Hepatic stellate cell (primary cell): ENCODE data around the gene ATL3.
"Not testable (repeated sequence)": the region's sequence is repeated elsewhere in the genome, so short reads cannot be mapped to it uniquely, and the experiment has no call there.

Source experiments
- DNase-seq: peaks from one replicate; pipeline ENCODE4 v3.0.0; 2011; ENCODE audit warnings: low spot score

The ATL3 gene

GRCh38 chr11:63619967-63620366 is 51.2 kb downstream of the ATL3 start:
- no peak for DNase-seq

GRCh38 chr11:63617686-63618085 is 53.5 kb downstream of the ATL3 start:
- DNase-seq: not testable (repeated sequence)

GRCh38 chr11:63616953-63617352 is 54.2 kb downstream of the ATL3 start:
- DNase-seq: no peak

- peak; percentile 51 for DNase-seq
Observed at GRCh38 chr11:63614136-63614671, 57.0 kb downstream of the ATL3 start, which contains the start of gene PLAAT3. TSS of gene PLAAT3 (minus strand) at chr11:63614433. CDS start at chr11:63614014, 419 bp downstream.

GRCh38 chr11:63613517-63614135 is 57.5 kb downstream of the ATL3 start:
- peak; percentile 27 for DNase-seq

- no peak for DNase-seq
Observed at GRCh38 chr11:63612181-63612580, 59.0 kb downstream of the ATL3 start.

- DNase-seq: no peak
Observed at GRCh38 chr11:63611395-63611747, 59.8 kb downstream of the ATL3 start.

- no peak for DNase-seq
Observed at GRCh38 chr11:63610604-63611394, 60.4 kb downstream of the ATL3 start.

- no peak for DNase-seq
Observed at GRCh38 chr11:63609971-63610580, 61.1 kb downstream of the ATL3 start.

GRCh38 chr11:63609536-63609935 is 61.6 kb downstream of the ATL3 start:
- no peak for DNase-seq

GRCh38 chr11:63608353-63609345 is 62.5 kb downstream of the ATL3 start:
- DNase-seq: peak; percentile 46

- no peak for DNase-seq
Observed at GRCh38 chr11:63603180-63603518, 68.0 kb downstream of the ATL3 start.

GRCh38 chr11:63602290-63603179 is 68.6 kb downstream of the ATL3 start:
- DNase-seq: peak; percentile 66

GRCh38 chr11:63599211-63600122 is 71.7 kb downstream of the ATL3 start:
- DNase-seq: peak; percentile 98

- no peak for DNase-seq
Observed at GRCh38 chr11:63598556-63598955, 72.6 kb downstream of the ATL3 start.

GRCh38 chr11:63595296-63595695 is 75.9 kb downstream of the ATL3 start:
- DNase-seq: no peak

GRCh38 chr11:63592975-63593395 is 78.2 kb downstream of the ATL3 start:
- DNase-seq: peak; percentile 57

- no peak for DNase-seq
Observed at GRCh38 chr11:63590024-63590788, 81.0 kb downstream of the ATL3 start.

GRCh38 chr11:63589000-63589399 is 82.2 kb downstream of the ATL3 start:
- DNase-seq: no peak
